ENCODE data around the gene NSDHL.

NSDHL gene

DNA sequence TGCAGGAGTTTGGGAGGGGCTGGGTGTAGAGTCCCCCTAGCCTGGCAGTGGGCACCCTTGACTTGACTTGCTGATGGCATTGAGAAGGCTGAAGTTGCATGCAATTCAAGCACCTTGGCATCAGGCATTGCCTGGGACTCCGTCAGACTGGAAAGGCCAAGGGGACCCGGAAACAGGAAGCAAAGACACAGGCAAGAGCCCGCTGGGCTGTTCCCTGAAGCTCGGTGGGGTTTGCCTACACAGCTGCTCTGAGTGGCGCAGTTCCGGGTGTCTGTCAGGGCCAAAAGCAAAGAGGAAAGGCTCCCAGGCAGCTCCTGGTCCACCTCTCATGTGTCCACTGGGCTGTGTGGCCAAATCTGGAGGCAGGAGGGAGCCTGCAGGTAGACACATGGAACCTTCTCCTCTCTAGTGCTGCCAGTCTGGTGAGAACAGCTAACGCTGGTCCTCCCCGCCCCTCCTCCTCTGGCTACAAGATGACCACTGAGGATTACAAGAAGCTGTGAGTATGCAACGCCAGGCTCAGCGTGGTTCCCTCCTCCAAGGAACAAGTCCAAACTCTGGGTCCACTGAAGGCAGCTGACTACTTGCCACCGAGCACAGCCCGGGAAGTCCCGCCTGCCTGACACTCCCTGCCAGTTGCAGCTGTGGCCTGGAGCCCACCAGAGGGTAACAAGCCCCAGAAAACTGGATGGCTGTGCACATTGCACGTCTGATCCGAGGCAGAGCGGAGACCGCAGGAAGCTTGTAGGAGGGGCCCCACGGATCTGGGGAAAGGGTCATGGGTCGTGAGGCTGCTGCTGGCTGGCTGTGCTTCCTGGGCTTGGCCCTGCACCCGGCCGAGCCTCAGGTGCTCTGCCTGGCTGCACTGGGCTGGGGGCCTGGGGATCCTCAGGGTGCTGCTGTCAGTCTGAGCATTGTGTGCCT, 87.1 kb downstream of the NSDHL start:
- DNase-seq = no peak

DNA sequence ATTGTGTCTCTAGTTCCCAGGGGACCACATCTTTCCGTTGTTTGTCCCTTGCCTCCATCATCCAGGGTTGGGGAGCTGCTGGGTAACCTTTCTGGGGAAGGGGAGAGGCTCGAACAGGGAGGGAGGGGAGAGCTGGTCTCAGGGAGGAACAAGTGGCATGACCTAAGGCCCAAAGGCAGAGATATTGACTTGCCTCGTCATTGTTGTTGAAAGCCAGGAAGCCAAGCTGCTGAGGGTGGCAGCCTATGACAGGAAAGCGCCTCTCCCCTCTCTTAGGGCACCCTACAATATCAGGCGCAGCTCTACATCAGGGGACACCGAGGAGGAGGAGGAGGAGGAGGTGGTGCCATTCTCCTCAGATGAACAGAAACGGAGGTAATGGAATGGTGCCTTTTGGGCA, 87.8 kb downstream of the NSDHL start:
- no peak for DNase-seq

All from stimulated activated CD8-positive, alpha-beta memory T cell treated with anti-CD3 and anti-CD28 coated beads, Interleukin-4, amount 100 ng/mL, for 48 hours (primary cell).